AML-193 (cell line): ENCODE measurements around the gene IFIT2.
A peak's percentile ranks its signal among the peaks of the same experiment; 100 is the strongest.
"Not testable (repeated sequence)": the region's sequence is repeated elsewhere in the genome, so short reads cannot be mapped to it uniquely, and the experiment has no call there.

Experiments used
- DNase-seq, 2 experiments: peaks; one replicate each; lab custom pipeline; 2025; lab: John Stamatoyannopoulos, UW

The IFIT2 gene

GRCh38 chr10:89279421-89279869, 22.4 kb upstream of the IFIT2 start:
- DNase-seq, result no peak

- no peak for DNase-seq
Observed at GRCh38 chr10:89280508-89280907, 21.3 kb upstream of the IFIT2 start.

GRCh38 chr10:89281606-89282395, 20.0 kb upstream of the IFIT2 start:
- DNase-seq, result no peak

DNA sequence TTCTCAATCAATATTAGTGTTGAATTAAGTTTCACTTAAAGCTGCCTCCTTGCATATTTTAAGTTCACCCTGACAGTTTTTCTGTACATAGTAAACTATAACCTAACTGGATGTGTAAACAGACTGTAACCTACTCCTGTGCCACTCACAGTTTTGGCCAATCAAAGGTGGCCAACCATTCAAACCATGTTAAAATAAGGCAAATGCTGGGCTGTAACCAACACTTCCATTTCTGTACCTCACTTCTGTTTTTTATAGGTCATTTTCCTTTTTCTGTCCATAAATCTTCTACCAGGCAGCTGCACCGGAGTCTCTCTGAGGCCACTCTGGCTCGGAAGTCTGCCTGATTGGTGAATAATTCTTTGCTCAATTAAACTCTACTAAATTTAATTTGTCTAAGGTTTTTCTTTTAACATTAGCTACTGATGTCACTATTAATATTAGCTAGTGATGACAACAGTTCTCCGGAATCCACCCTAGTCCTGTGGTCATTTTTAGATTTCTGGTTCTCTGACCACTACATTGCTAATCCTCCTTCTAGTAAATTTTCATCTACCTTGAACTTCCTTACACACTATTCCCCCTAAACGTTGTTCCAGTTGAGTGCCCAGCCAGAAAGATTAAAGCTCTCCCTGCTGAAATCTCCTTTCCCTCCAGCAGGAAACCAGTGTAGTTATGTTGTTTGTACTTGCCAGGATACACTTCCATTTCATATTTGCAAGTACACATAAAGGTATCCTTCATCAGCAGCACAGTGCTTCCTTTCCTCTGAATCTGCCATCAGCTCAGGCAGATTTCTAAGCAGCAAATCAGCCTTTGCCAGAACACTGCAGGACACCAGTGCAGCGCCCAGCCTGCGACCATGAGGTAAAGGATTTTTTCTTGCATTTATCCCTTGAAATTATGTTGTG, 18.6 kb upstream of the IFIT2 start:
- no peak for DNase-seq

GRCh38 chr10:89283936-89284475, 17.8 kb upstream of the IFIT2 start:
- no peak for DNase-seq

GRCh38 chr10:89284711-89285110, 17.1 kb upstream of the IFIT2 start:
- not testable (repeated sequence) for DNase-seq

DNA sequence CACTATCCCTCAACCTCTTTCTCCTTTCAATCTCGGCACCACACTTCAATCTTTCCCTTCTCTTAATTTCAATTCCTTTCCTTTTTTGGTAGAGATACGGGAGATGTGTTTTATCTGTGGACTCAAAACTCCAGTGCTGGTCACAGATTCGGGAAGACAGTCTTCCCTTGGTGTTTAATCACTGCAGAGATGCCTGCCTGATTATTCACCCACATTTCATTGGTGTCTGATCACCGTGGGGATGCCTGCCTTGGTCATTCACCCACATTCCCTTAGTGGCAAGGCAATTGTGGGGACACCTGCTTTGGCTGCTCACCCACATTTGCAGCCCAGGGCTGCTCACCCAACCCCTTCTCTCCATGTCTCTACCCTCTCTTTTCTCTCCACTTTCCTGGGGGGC, 16.5 kb upstream of the IFIT2 start:
- not testable (repeated sequence) for DNase-seq

DNA sequence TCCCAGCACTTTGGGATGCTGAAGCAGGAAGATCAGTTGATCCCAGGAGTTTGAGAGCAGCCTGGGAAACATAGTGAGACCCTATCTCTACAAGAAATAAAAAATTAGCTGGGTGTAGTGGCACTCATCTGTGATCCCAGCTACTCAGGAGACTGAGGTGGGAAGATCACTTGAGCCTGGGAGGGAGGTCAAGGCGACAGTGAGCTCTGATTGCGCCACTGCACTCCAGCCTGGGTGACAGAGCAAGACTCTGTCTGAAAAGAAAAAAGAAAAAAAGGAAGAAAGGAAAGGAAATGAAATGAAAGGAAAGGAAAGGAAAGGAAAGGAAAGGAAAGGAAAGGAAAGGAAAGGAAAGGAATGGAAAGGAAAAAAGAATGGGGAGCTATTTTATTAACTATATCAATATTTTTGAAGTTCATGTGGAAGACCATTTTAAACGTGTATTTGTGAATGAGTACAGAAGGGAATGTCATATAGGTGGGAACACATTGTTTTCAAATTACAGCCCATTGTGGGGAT, 7.1 kb upstream of the IFIT2 start:
- no peak for DNase-seq

DNA sequence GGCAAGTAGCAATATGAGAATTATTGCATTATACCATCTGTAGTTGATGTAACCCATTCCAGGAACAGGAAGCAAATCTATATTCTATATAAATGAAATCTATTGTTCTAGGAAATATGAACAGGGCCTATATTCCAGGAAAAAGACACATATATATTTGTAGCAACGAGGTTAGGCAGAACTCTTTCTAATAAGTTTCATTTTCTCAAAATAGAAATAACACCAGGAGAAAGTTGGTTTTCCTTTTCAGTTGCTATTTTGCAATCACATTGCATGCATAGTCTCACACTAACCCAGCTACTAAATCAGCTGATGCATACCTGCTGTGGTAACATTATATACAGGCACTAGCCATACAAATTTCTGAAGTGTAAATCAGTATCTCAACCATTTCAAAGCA, 6.2 kb upstream of the IFIT2 start:
- DNase-seq, result peak; percentile 76 to 82

DNA sequence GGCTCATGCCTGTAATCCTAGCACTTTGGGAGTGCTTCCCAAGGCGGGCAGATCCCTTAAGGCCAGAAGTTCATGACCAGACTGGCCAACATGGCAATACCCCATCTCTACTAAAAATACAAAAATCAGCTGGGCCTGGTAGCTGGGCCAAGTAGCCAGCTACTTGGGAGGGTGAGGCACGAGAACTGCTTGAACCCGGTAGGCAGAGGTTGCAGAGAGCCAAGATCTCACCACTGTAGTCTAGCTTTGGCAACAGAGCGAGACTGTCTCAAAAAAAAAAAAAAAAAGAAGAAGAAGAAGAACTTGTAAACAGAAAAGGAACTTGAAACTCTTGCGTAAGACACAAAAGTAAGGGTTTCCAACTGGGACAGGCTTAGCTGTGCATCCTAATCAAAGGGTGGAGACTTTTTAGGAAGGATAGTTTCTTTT, 5.6 kb upstream of the IFIT2 start:
- DNase-seq, result peak; percentile 72 to 80

GRCh38 chr10:89297356-89297755, 4.5 kb upstream of the IFIT2 start:
- no peak for DNase-seq

GRCh38 chr10:89297791-89298190, 4.1 kb upstream of the IFIT2 start:
- DNase-seq, result no peak

GRCh38 chr10:89299031-89299430, 2.8 kb upstream of the IFIT2 start:
- no peak for DNase-seq

DNA sequence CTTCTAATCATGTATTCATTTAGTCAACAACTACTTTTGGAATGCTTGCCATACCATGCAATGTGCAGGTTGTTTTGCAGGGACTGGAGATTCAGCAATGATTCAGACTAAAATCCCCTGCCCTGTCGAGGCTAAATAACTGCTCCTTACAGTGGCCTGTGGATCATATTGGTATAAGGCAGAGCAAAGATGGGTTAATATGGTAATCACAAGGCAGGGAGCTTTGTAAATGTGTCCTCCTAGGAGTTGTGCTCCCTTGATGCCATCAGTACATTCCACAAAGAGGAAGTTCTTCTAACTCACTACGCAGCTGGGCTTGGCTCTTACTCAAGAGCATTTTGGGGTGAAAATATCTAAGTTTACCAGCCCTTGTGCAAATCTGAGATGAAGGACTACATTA, 614 bp upstream of the IFIT2 start:
- peak; percentile 79 to 82 for DNase-seq

DNA sequence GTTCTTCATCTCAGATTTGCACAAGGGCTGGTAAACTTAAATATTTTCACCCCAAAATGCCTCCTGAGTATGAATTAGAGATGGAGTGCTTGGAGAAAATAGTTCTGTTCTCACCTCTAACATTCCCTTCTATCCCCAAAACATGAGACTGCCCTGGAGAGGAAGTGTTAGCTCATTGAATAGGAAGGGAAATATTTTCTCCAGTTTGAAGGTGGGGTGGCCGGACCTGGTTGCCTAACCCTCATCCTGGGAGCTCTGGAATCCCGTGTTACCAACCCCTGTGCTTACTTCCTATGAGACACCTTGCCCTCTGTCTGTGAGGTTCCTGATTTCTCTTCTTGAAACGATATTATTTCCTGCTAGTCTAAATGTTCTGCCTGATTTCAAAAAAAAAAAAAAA, 779 bp downstream of the IFIT2 start:
- DNase-seq, result peak in 1 of 2 experiments; percentile 7

DNA sequence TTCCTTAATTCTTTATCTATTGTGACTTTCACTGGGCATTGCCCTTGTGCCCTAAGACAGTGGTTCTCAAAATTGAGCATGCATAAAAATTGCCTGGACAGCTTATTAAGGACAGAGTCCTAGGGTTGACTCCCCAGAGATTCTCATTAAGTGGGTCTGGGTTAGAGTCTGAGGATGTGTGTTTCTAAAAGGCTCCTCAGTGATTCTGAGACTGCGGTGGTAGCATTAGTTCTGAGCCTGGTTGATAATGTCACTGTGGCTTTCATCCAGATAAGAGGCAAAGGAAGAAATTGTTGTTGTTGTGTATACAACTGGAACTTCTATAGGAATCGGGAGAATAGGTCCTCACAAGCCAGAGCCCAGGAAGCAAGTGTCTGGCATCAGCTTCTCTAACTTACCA, 1.3 kb downstream of the IFIT2 start:
- no peak for DNase-seq

DNA sequence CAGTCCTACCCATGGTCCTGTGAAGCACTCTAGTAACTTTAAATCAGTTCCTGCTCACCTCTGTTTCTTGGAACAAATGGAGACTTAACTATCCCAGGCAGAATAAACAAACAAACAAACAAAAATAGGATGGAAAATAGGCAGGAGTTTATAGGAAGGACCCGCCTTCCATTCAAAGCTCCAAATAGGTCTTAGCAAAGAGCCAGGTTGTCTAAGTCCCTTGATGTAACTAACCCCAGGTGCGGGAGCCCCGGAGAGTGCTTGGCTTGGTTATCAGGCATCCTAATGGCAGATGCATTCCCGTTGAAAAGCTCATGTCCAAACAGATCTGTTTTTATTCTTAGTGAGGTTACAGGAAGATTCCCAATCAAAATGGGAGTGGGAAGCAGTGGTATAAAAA, 2.2 kb downstream of the IFIT2 start:
- DNase-seq, result no peak

DNA sequence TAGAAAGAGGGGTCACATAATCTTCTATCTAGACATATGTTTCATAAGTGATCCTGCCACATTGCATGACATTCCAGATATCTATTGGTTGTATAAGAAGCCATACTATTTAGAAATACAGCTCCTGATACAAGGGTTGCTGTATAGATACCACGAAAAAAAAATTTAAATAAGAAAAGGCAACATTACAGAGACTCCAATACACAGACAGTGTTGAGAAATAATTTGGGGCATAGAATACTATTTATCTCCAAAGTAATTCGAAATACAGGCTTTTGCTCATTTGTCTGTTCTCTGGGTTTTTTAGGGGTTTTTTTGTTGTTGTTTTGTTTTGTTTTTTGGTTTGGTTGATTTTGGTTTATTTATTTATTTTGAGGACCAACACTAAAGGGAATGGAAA, 2.6 kb downstream of the IFIT2 start:
- no peak for DNase-seq

- DNase-seq, result no peak
Observed at GRCh38 chr10:89304925-89305324, 3.1 kb downstream of the IFIT2 start.

DNA sequence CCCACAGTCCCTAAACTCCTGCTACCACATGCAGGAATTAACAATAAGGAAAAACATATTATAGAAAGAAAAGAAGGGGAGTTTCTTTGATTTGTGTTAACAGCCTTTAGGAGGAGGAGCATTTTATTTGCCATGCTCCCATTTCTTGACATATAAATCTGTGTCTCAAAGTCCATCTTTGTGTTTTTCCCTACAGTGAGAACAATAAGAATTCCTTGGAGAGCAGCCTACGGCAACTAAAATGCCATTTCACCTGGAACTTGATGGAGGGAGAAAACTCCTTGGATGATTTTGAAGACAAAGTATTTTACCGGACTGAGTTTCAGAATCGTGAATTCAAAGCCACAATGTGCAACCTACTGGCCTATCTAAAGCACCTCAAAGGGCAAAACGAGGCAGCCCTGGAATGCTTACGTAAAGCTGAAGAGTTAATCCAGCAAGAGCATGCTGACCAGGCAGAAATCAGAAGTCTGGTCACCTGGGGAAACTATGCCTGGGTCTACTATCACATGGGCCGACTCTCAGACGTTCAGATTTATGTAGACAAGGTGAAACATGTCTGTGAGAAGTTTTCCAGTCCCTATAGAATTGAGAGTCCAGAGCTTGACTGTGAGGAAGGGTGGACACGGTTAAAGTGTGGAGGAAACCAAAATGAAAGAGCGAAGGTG, 4.1 kb downstream of the IFIT2 start:
- no peak for DNase-seq

DNA sequence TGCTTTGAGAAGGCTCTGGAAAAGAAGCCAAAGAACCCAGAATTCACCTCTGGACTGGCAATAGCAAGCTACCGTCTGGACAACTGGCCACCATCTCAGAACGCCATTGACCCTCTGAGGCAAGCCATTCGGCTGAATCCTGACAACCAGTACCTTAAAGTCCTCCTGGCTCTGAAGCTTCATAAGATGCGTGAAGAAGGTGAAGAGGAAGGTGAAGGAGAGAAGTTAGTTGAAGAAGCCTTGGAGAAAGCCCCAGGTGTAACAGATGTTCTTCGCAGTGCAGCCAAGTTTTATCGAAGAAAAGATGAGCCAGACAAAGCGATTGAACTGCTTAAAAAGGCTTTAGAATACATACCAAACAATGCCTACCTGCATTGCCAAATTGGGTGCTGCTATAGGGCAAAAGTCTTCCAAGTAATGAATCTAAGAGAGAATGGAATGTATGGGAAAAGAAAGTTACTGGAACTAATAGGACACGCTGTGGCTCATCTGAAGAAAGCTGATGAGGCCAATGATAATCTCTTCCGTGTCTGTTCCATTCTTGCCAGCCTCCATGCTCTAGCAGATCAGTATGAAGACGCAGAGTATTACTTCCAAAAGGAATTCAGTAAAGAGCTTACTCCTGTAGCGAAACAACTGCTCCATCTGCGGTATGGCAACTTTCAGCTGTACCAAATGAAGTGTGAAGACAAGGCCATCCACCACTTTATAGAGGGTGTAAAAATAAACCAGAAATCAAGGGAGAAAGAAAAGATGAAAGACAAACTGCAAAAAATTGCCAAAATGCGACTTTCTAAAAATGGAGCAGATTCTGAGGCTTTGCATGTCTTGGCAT, 4.8 kb downstream of the IFIT2 start:
- no peak for DNase-seq
